A673 (cell line): Measurements from ENCODE around the gene UMAD1. TPM values are rescaled to one million over a fixed set of nuclear protein-coding genes. Genes with fewer than 3 reads are reported as not detected.

Experiments
- BruUV-seq: library from RNA; stranded (reverse); fragments of 400-500 nt; replicated peaks from 2 replicates; lab custom pipeline; 2021; lab: Mats Ljungman, UMichigan
- CTCF ChIA-PET: fragments of 300-600 bp; sonication (Branson Sonifier 250); formaldehyde crosslinking; loops from one replicate; lab custom pipeline; 2022; ENCODE audit warnings: antibody characterized with exemption; lab: Charles Lee
- POLR2A ChIA-PET: fragments of 300-600 bp; sonication (Branson Sonifier 250); formaldehyde crosslinking; loops from one replicate; lab custom pipeline; 2022; ENCODE audit warnings: antibody characterized with exemption; ENCODE audit not compliant: low non-redundant PET; lab: Charles Lee
- DNase-seq: peaks from one replicate; pipeline ENCODE4 v3.0.0-alpha.2; 2015; ENCODE audit warnings: low spot score
- H3K27ac ChIP-seq: fragments of 200-600 bp; sonication (generic); 2 replicates; pipeline ENCODE4 v1.5.1; 2016; ENCODE audit warnings: mixed run types, low read depth, mild to moderate bottlenecking, mixed read lengths, antibody characterized with exemption, low read length; ENCODE audit not compliant: poor library complexity, severe bottlenecking
- H3K27me3 ChIP-seq: fragments of 200-600 bp; sonication (generic); replicated peaks from 2 replicates; pipeline ENCODE4 v1.6.1; 2017; ENCODE audit warnings: mixed run types, low read depth, mild to moderate bottlenecking, mixed read lengths, antibody characterized with exemption, low read length; ENCODE audit not compliant: insufficient read depth, poor library complexity
- H3K36me3 ChIP-seq: fragments of 200-600 bp; sonication (generic); 2 replicates; pipeline ENCODE4 v1.6.1; 2016; ENCODE audit warnings: mixed run types, mild to moderate bottlenecking, mixed read lengths, antibody characterized with exemption, low read length; ENCODE audit not compliant: insufficient read depth, poor library complexity, severe bottlenecking
- H3K4me1 ChIP-seq: fragments of 200-600 bp; sonication (generic); 2 replicates; pipeline ENCODE4 v1.6.1; 2017; ENCODE audit warnings: mixed run types, mild to moderate bottlenecking, mixed read lengths, antibody characterized with exemption, low read length; ENCODE audit not compliant: insufficient read depth, poor library complexity, severe bottlenecking
- H3K4me3 ChIP-seq: fragments of 200-600 bp; sonication (generic); 2 replicates; pipeline ENCODE4 v1.5.1; 2016; ENCODE audit warnings: low read depth, mixed run types, mild to moderate bottlenecking, mixed read lengths, low read length; ENCODE audit not compliant: poor library complexity, severe bottlenecking
- H3K9me3 ChIP-seq: fragments of 200-600 bp; sonication (generic); 2 replicates; pipeline ENCODE4 v1.6.1; 2016; ENCODE audit warnings: mixed run types, low read depth, mild to moderate bottlenecking, mixed read lengths, antibody characterized with exemption, low read length; ENCODE audit not compliant: poor library complexity, severe bottlenecking
- EZH2 ChIP-seq: fragments of 200-600 bp; sonication (generic); IDR thresholded peaks from 2 replicates; pipeline ENCODE4 v1.6.1; 2017; ENCODE audit warnings: borderline replicate concordance, low read depth, mild to moderate bottlenecking, mixed read lengths, antibody characterized with exemption, low read length; ENCODE audit not compliant: poor library complexity, severe bottlenecking
- intact Hi-C: fragments of 100-400 bp; cut with micrococcal nuclease; formaldehyde crosslinking; loops from one replicate; pipeline ENCODE4 v1.10.0; 2022; ENCODE audit not compliant: unreplicated experiment
- total RNA-seq: library from RNA; stranded (reverse); gene quantifications from 2 replicates; pipeline ENCODE4 v1.2.3, GENCODE V29; 2021
- TF ChIP-seq, protein P1 (sequence below): fragments of 300-800, 200-600 bp; sonication (generic); conservative IDR thresholded peaks from 2 replicates; pipeline ENCODE4 v1.5.1; 2017; ENCODE audit warnings: low read depth, mild to moderate bottlenecking, antibody characterized with exemption, low read length, moderate library complexity, mixed read lengths

Gene UMAD1
- total RNA-seq, 1 experiment from 2014 or later: 13.5 TPM

GRCh38 chr7:7772397-7772821, 131.9 kb downstream of the UMAD1 start:
- Histone ChIP-seq H3K4me1 (no peaks in the 10 kb centered on the region), H3K36me3 (no peaks in the 10 kb centered on the region), H3K4me3 (no peak overlapping the region), H3K27ac (no peak overlapping the region), H3K27me3 (no peaks in the 10 kb centered on the region), H3K9me3 (no peaks in the 10 kb centered on the region)
- BruUV-seq: no TSS peak
- DNase-seq: no peak
- TF ChIP-seq EZH2: no peak
- TF ChIP-seq, protein P1, sequence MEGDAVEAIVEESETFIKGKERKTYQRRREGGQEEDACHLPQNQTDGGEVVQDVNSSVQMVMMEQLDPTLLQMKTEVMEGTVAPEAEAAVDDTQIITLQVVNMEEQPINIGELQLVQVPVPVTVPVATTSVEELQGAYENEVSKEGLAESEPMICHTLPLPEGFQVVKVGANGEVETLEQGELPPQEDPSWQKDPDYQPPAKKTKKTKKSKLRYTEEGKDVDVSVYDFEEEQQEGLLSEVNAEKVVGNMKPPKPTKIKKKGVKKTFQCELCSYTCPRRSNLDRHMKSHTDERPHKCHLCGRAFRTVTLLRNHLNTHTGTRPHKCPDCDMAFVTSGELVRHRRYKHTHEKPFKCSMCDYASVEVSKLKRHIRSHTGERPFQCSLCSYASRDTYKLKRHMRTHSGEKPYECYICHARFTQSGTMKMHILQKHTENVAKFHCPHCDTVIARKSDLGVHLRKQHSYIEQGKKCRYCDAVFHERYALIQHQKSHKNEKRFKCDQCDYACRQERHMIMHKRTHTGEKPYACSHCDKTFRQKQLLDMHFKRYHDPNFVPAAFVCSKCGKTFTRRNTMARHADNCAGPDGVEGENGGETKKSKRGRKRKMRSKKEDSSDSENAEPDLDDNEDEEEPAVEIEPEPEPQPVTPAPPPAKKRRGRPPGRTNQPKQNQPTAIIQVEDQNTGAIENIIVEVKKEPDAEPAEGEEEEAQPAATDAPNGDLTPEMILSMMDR: no peak
- ChIA-PET POLR2A (no interaction called here), CTCF (no interaction called here)
- intact Hi-C loops: no loop called here

DNA sequence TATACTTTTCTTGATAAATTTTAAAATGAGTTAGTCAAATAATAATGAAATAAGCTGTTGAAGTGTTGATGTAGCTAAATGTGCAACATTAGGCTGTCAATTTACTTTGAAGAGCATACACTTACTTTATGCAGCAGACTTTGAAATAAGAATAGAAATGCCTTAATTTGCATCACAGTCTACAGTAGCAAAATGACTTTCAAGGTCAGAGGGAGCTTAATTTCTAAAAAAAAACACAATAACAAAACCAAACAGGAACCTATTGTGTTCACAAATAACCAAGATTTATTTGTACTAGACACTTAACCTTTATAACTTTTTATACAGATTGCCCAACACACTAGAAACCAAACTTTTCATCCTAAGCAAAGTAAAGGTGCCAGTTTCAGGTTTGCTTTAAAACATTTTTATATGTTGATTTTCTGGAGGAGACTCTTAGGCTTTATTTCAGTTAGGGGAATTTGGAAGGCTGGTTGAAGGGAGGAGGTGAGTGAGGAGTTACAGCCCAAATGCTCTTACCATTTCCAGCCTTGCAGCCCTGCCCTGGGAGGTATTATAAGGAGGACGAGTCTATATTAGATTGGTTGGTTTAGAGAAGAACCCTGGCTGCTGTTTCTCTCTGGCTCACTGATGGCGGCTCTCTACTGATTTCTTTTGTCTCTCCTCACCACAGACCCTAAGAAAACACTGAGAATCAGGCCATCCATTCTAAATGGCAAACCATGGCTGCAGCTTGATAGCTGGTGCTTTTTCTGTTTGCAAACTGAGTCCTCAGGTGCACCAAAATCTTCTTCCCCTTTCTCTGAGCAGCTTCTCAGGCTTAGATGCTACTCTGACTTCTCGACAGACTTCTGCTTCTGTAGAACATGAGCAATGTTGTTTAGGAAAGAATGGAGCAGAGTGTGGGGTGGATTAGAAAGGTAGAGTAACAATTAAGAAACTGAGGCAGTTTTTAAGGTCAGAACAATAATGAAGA, 133.1 kb downstream of the UMAD1 start:
- TF ChIP-seq, protein P1: no peak
- no peak for TF ChIP-seq EZH2
- H3K9me3 ChIP-seq: no peaks in the 10 kb centered on the region
- POLR2A ChIA-PET: no interaction called here
- intact Hi-C loops: no loop called here
- H3K4me3 ChIP-seq: no peak overlapping the region
- H3K4me1 ChIP-seq: no peaks in the 10 kb centered on the region
- CTCF ChIA-PET: no interaction called here
- H3K36me3 ChIP-seq: no peaks in the 10 kb centered on the region
- H3K27me3 ChIP-seq: no peaks in the 10 kb centered on the region
- DNase-seq: no peak
- BruUV-seq: no TSS peak
- H3K27ac ChIP-seq: no peak overlapping the region

- POLR2A ChIA-PET: no interaction called here
- Histone ChIP-seq H3K36me3 (no peaks in the 10 kb centered on the region), H3K9me3 (no peaks in the 10 kb centered on the region), H3K4me3 (no peak overlapping the region), H3K27me3 (no peaks in the 10 kb centered on the region), H3K27ac (no peak overlapping the region), H3K4me1 (no peaks in the 10 kb centered on the region)
- BruUV-seq: no TSS peak
- DNase-seq: no peak
- CTCF ChIA-PET: no interaction called here
- TF ChIP-seq EZH2: no peak
- TF ChIP-seq, protein P1: no peak
- intact Hi-C loops: no loop called here
Observed at GRCh38 chr7:7779888-7780287, 139.3 kb downstream of the UMAD1 start.
